ENCODE measurements around the gene PTPRF.
"Not testable (repeated sequence)": the region's sequence is repeated elsewhere in the genome, so short reads cannot be mapped to it uniquely, and the experiment has no call there.

Gene PTPRF

DNA sequence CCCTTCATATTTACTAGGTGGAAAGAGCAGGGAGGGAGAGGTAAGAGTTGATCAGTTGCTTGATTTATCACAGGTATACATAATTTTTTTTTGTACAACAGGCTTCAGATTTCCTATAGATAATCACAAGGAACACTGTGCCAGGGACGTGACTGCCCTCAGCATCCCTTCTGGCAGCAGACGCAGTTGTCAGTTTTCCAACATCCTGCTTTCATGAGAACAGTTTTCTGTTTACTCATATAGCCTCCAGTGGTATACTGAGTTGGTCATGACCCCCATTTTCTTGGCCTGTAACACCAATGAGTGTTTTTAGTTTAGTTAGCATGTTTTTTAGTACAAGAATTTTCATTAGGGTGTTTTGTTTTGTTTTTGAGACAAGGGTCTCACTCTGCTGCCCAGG is 37.9 kb upstream of the PTPRF start:
- Histone ChIP-seq H3K27ac (no peak overlapping the region), H3K9me3 (ENCODE audit: severe bottlenecking) (peaks cover 3% of the 10 kb centered on the region), H3K4me3 (ENCODE audit: low read depth, low read length) (no peak overlapping the region), H3K27me3 (ENCODE audit: insufficient read depth, low read depth, severe bottlenecking) (no peaks in the 10 kb centered on the region), H3K36me3 (no peaks in the 10 kb centered on the region)
- no peak for TF ChIP-seq CTCF (IDR thresholded peaks at IDR 0.05; ENCODE audit: low read depth, low read length)
- no peak for DNase-seq

GRCh38 chr1:43493661-43494450 is 36.8 kb upstream of the PTPRF start:
- H3K36me3 ChIP-seq, result no peaks in the 10 kb centered on the region
- no peaks in the 10 kb centered on the region for H3K9me3 ChIP-seq (ENCODE audit: severe bottlenecking)
- H3K27me3 ChIP-seq (ENCODE audit: insufficient read depth, low read depth, severe bottlenecking), result no peaks in the 10 kb centered on the region
- TF ChIP-seq CTCF (IDR thresholded peaks at IDR 0.05; ENCODE audit: low read depth, low read length), result no peak
- H3K4me3 ChIP-seq (ENCODE audit: low read depth, low read length), result no peak overlapping the region
- no peak for DNase-seq
- no peak overlapping the region for H3K27ac ChIP-seq

- Histone ChIP-seq H3K27ac (no peak overlapping the region), H3K36me3 (no peaks in the 10 kb centered on the region), H3K4me3 (ENCODE audit: low read depth, low read length) (no peak overlapping the region), H3K27me3 (ENCODE audit: insufficient read depth, low read depth, severe bottlenecking) (no peaks in the 10 kb centered on the region), H3K9me3 (ENCODE audit: severe bottlenecking) (no peaks in the 10 kb centered on the region)
- no peak for DNase-seq
- TF ChIP-seq CTCF (IDR thresholded peaks at IDR 0.05; ENCODE audit: low read depth, low read length), result no peak
Observed at GRCh38 chr1:43495204-43495603, 35.5 kb upstream of the PTPRF start.

- TF ChIP-seq CTCF (IDR thresholded peaks at IDR 0.05; ENCODE audit: low read depth, low read length), result 0 out of 2 replicates have a peak, but pooled peaks have one; percentile 1
Observed at GRCh38 chr1:43499898-43500297, 30.8 kb upstream of the PTPRF start.

DNA sequence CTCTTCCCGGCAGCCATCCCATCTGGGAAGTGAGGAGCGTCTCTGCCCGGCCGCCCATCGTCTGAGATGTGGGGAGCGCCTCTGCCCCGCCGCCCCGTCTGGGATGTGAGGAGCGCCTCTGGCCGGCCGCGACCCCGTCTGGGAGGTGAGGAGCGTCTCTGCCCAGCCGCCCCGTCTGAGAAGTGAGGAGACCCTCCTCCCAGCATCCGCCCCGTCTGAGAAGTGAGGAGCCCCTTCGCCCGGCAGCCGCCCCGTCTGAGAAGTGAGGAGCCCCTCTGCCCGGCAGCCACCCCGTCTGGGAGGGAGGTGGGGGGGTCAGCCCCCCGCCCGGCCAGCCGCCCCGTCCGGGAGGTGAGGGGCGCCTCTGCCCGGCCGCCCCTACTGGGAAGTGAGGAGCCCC is 28.9 kb upstream of the PTPRF start:
- not testable (repeated sequence) for H3K36me3 ChIP-seq; H3K27ac ChIP-seq; H3K27me3 ChIP-seq (ENCODE audit: insufficient read depth, low read depth, severe bottlenecking); H3K9me3 ChIP-seq (ENCODE audit: severe bottlenecking); DNase-seq; H3K4me3 ChIP-seq (ENCODE audit: low read depth, low read length)

More at GRCh38 chr1:43499898-43500297, 30.8 kb upstream of the PTPRF start:
- no peak for DNase-seq
- no peak overlapping the region for H3K4me3 ChIP-seq (ENCODE audit: low read depth, low read length)
- H3K27me3 ChIP-seq (ENCODE audit: insufficient read depth, low read depth, severe bottlenecking), result no peaks in the 10 kb centered on the region
- H3K9me3 ChIP-seq (ENCODE audit: severe bottlenecking), result no peaks in the 10 kb centered on the region
- H3K27ac ChIP-seq, result no peak overlapping the region
- H3K36me3 ChIP-seq, result no peaks in the 10 kb centered on the region

- no peaks in the 10 kb centered on the region for H3K27me3 ChIP-seq (ENCODE audit: insufficient read depth, low read depth, severe bottlenecking)
- TF ChIP-seq CTCF (IDR thresholded peaks at IDR 0.05; ENCODE audit: low read depth, low read length), result no peak
Observed at GRCh38 chr1:43503534-43503933, 27.1 kb upstream of the PTPRF start.

More at GRCh38 chr1:43503534-43503933, 27.1 kb upstream of the PTPRF start:
- no peaks in the 10 kb centered on the region for H3K36me3 ChIP-seq
- no peak for DNase-seq
- H3K4me3 ChIP-seq (ENCODE audit: low read depth, low read length), result no peak overlapping the region
- no peak overlapping the region for H3K27ac ChIP-seq
- H3K9me3 ChIP-seq (ENCODE audit: severe bottlenecking), result no peaks in the 10 kb centered on the region

All from WERI-Rb-1 (cell line).